GM21576 (cell line): Measurements from ENCODE around the gene CDK19.
"Not testable (repeated sequence)": the region's sequence is repeated elsewhere in the genome, so short reads cannot be mapped to it uniquely, and the experiment has no call there.

Experiments used
- ATAC-seq: cut with Tn5 transposase; IDR thresholded peaks from one replicate; pipeline ENCODE4 v1.9.1; 2021; ENCODE audit warnings: mild to moderate bottlenecking, moderate library complexity; ENCODE audit not compliant: unreplicated experiment

CDK19 gene

GRCh38 chr6:110629153-110629552 is 186.1 kb downstream of the CDK19 start:
- no peak for ATAC-seq

GRCh38 chr6:110628330-110628729 is 186.9 kb downstream of the CDK19 start:
- no peak for ATAC-seq

- ATAC-seq: no peak
These were observed 188.8 kb downstream of the CDK19 start for GRCh38 chr6:110626442-110626841.

GRCh38 chr6:110625883-110626282 is 189.4 kb downstream of the CDK19 start:
- no peak for ATAC-seq

GRCh38 chr6:110622912-110623578 is 192.2 kb downstream of the CDK19 start:
- ATAC-seq: no peak

GRCh38 chr6:110621061-110621460 is 194.2 kb downstream of the CDK19 start:
- ATAC-seq: no peak

GRCh38 chr6:110620065-110620464 is 195.2 kb downstream of the CDK19 start:
- no peak for ATAC-seq

GRCh38 chr6:110619275-110619908 is 195.9 kb downstream of the CDK19 start:
- no peak for ATAC-seq

GRCh38 chr6:110618591-110619267 is 196.5 kb downstream of the CDK19 start:
- no peak for ATAC-seq

- ATAC-seq: peak; percentile 69
These were observed 198.2 kb downstream of the CDK19 start for GRCh38 chr6:110617057-110617456.

GRCh38 chr6:110615722-110616121 is 199.5 kb downstream of the CDK19 start:
- ATAC-seq: no peak

GRCh38 chr6:110614586-110614985 is 200.7 kb downstream of the CDK19 start:
- ATAC-seq: no peak

GRCh38 chr6:110614106-110614505 is 201.2 kb downstream of the CDK19 start:
- no peak for ATAC-seq

GRCh38 chr6:110613356-110613755 is 201.9 kb downstream of the CDK19 start:
- no peak for ATAC-seq

- ATAC-seq: no peak
These were observed 203.0 kb downstream of the CDK19 start for GRCh38 chr6:110612298-110612697.

GRCh38 chr6:110609101-110609500 is 206.2 kb downstream of the CDK19 start:
- ATAC-seq: no peak

- no peak for ATAC-seq
These were observed 207.1 kb downstream of the CDK19 start for GRCh38 chr6:110608151-110608550.

GRCh38 chr6:110606151-110606550 is 209.1 kb downstream of the CDK19 start:
- ATAC-seq: no peak

- ATAC-seq: not testable (repeated sequence)
These were observed 214.6 kb downstream of the CDK19 start for GRCh38 chr6:110600640-110601039.

GRCh38 chr6:110597761-110598160 is 217.5 kb downstream of the CDK19 start:
- ATAC-seq: no peak

GRCh38 chr6:110596354-110596753 is 218.9 kb downstream of the CDK19 start:
- ATAC-seq: no peak

GRCh38 chr6:110595112-110595511 is 220.2 kb downstream of the CDK19 start:
- no peak for ATAC-seq
